Thymus (tissue), 2 donors: ENCODE measurements around the gene SLC4A5. TPM values are rescaled to one million over a fixed set of nuclear protein-coding genes. Genes with fewer than 3 reads are reported as not detected.

Experiments used
- polyA plus RNA-seq: library from polyadenylated mRNA; stranded (reverse); fragments of 200-250 nt; gene quantifications from one replicate; pipeline ENCODE4 v1.2.3, GENCODE V29; 2013
- total RNA-seq: library from RNA; stranded (reverse); fragments of 120-200 nt; gene quantifications from one replicate; pipeline ENCODE4 v1.2.4, GENCODE V29; 2013
- donor health status: healthy.

SLC4A5 gene
- total and polyA plus RNA-seq, 2 donors, result 0.85 to 2.5 TPM

Other genes with a start within 250 kb of the SLC4A5 start
- 41.7 TPM for gene BOLA3, start 195.5 kb downstream of the SLC4A5 start, total RNA-seq
- gene BOLA3, start 195.5 kb downstream of the SLC4A5 start, polyA plus RNA-seq, result 34.4 TPM
- gene MOB1A, start 164.5 kb downstream of the SLC4A5 start, total RNA-seq, result 104 TPM
- gene MOB1A, start 164.5 kb downstream of the SLC4A5 start, polyA plus RNA-seq, result 68.4 TPM
- 45.1 TPM for gene MTHFD2, start 144.8 kb downstream of the SLC4A5 start, total RNA-seq
- 47.0 TPM for gene MTHFD2, start 144.8 kb downstream of the SLC4A5 start, polyA plus RNA-seq
- 54.3 TPM for gene DCTN1, start 36.9 kb upstream of the SLC4A5 start, total RNA-seq
- gene DCTN1, start 36.9 kb upstream of the SLC4A5 start, polyA plus RNA-seq, result 68.2 TPM
- 0.66 TPM for gene C2orf81, start 78.2 kb upstream of the SLC4A5 start, total RNA-seq
- gene C2orf81, start 78.2 kb upstream of the SLC4A5 start, polyA plus RNA-seq, result 5.3 TPM
- gene WDR54, start 78.3 kb upstream of the SLC4A5 start, total RNA-seq, result 35.6 TPM
- gene WDR54, start 78.3 kb upstream of the SLC4A5 start, polyA plus RNA-seq, result 32.5 TPM
- 9.5 TPM for gene RTKN, start 98.5 kb upstream of the SLC4A5 start, total RNA-seq
- 17.2 TPM for gene RTKN, start 98.5 kb upstream of the SLC4A5 start, polyA plus RNA-seq
- gene INO80B, start 111.7 kb upstream of the SLC4A5 start, total RNA-seq, result 27.0 TPM
- gene INO80B, start 111.7 kb upstream of the SLC4A5 start, polyA plus RNA-seq, result 53.0 TPM
- gene WBP1, start 115.0 kb upstream of the SLC4A5 start, total RNA-seq, result 56.4 TPM
- gene WBP1, start 115.0 kb upstream of the SLC4A5 start, polyA plus RNA-seq, result 114 TPM
- 27.6 TPM for gene MOGS, start 122.0 kb upstream of the SLC4A5 start, total RNA-seq
- gene MOGS, start 122.0 kb upstream of the SLC4A5 start, polyA plus RNA-seq, result 38.5 TPM
- 101 TPM for gene MRPL53, start 129.3 kb upstream of the SLC4A5 start, total RNA-seq
- gene MRPL53, start 129.3 kb upstream of the SLC4A5 start, polyA plus RNA-seq, result 67.7 TPM
- 9.1 TPM for gene CCDC142, start 139.6 kb upstream of the SLC4A5 start, total RNA-seq
- gene CCDC142, start 139.6 kb upstream of the SLC4A5 start, polyA plus RNA-seq, result 6.7 TPM
- 10.3 TPM for gene TTC31, start 139.7 kb upstream of the SLC4A5 start, total RNA-seq
- gene TTC31, start 139.7 kb upstream of the SLC4A5 start, polyA plus RNA-seq, result 23.5 TPM
- 0.09 TPM for gene LBX2, start 156.2 kb upstream of the SLC4A5 start, total RNA-seq
- 0.89 TPM for gene LBX2, start 156.2 kb upstream of the SLC4A5 start, polyA plus RNA-seq
- gene PCGF1, start 164.3 kb upstream of the SLC4A5 start, total RNA-seq, result 14.1 TPM
- gene PCGF1, start 164.3 kb upstream of the SLC4A5 start, polyA plus RNA-seq, result 29.0 TPM
- 0.19 TPM for gene TLX2, start 171.0 kb upstream of the SLC4A5 start, total RNA-seq
- gene TLX2, start 171.0 kb upstream of the SLC4A5 start, polyA plus RNA-seq, result 0.11 TPM
- 0.14 TPM for gene DQX1, start 182.8 kb upstream of the SLC4A5 start, total RNA-seq
- gene DQX1, start 182.8 kb upstream of the SLC4A5 start, polyA plus RNA-seq, result 0.78 TPM
- gene AUP1, start 186.3 kb upstream of the SLC4A5 start, total RNA-seq, result 59.5 TPM
- gene AUP1, start 186.3 kb upstream of the SLC4A5 start, polyA plus RNA-seq, result 208 TPM
- gene HTRA2, start 186.5 kb upstream of the SLC4A5 start, total RNA-seq, result 42.9 TPM
- gene HTRA2, start 186.5 kb upstream of the SLC4A5 start, polyA plus RNA-seq, result 70.6 TPM
- 1.4 TPM for gene LOXL3, start 210.5 kb upstream of the SLC4A5 start, total RNA-seq
- gene LOXL3, start 210.5 kb upstream of the SLC4A5 start, polyA plus RNA-seq, result 1.6 TPM
- gene DOK1, start 211.3 kb upstream of the SLC4A5 start, total RNA-seq, result 14.3 TPM
- gene DOK1, start 211.3 kb upstream of the SLC4A5 start, polyA plus RNA-seq, result 17.2 TPM